Transverse colon (tissue), 4 donors: ENCODE measurements around the gene SCN2A. TPM values are rescaled to one million over a fixed set of nuclear protein-coding genes. Genes with fewer than 3 reads are reported as not detected.

Experiments used
- DNase-seq: peaks from one replicate; pipeline ENCODE4 v3.0.0-alpha.2; 2019
- H3K27ac ChIP-seq, 4 donors: fragments of 200-600 bp; sonication (generic); 2 replicates each; pipeline ENCODE4 v1.5.1; 2016 to 2018; ENCODE audit warnings: inconsistent platforms in 4 of 4
- H3K27me3 ChIP-seq: fragments of 200-600 bp; sonication (generic); 2 replicates; pipeline ENCODE4 v1.5.1; 2017; ENCODE audit warnings: inconsistent platforms
- H3K36me3 ChIP-seq, 4 donors: fragments of 200-600 bp; sonication (generic); 2 replicates each; pipeline ENCODE4 v1.5.1; 2017 to 2019; ENCODE audit warnings: inconsistent platforms in 4 of 4
- H3K4me1 ChIP-seq, 4 donors: fragments of 200-600 bp; sonication (generic); 2 replicates each; pipeline ENCODE4 v1.5.1; 2017 to 2020; ENCODE audit warnings: inconsistent platforms in 4 of 4
- H3K4me3 ChIP-seq, 4 donors: fragments of 200-600 bp; sonication (generic); 1 replicate in 1 of 4; 2 replicates in 3 of 4; pipeline versions ENCODE4 v1.5.1 to v1.6.1; 2017 to 2019; ENCODE audit warnings: inconsistent platforms in 4 of 4
- H3K9me3 ChIP-seq, 2 donors: fragments of 200-600 bp; sonication (generic); 2 replicates each; pipeline ENCODE4 v1.5.1; 2017 to 2019; ENCODE audit warnings: inconsistent platforms in 2 of 2
- CTCF ChIP-seq, 5 experiments: fragments of 200-600 bp in 3 of 5; fragments of 450-650 bp in 2 of 5; sonication (generic) in 3 of 5; IDR thresholded peaks; 1 replicate in 2 of 5; 2 replicates in 3 of 5; pipeline ENCODE4 v1.5.1; 2016 to 2017; ENCODE audit warnings: antibody characterized with exemption in 5 of 5, inconsistent platforms in 3 of 5, mild to moderate bottlenecking in 2 of 5, moderate library complexity in 1 of 5
- EP300 ChIP-seq: sonication (generic); formaldehyde crosslinking; IDR thresholded peaks from one replicate; pipeline ENCODE4 v1.6.1; 2017; ENCODE audit warnings: antibody characterized with exemption, low read depth
- POLR2A ChIP-seq: fragments of 450-650 bp; IDR thresholded peaks from one replicate; pipeline ENCODE4 v1.6.1; 2016; ENCODE audit warnings: antibody characterized with exemption, mild to moderate bottlenecking, moderate library complexity
- POLR2AphosphoS5 ChIP-seq, 3 donors: sonication (generic); formaldehyde crosslinking; IDR thresholded peaks; one replicate each; pipeline ENCODE4 v1.6.1; 2016; ENCODE audit warnings: antibody characterized with exemption in 3 of 3
- WGBS, 2 donors: methylation state at CpG; one replicate each; pipeline ENCODE4 v1.1.5; 2018; ENCODE audit warnings: low coverage in 1 of 2; 5-methylcytosine and 5-hydroxymethylcytosine counted together
- in situ Hi-C, 4 donors: fragments of 200-750 bp; cut with MboI; loops; one replicate each; pipeline versions ENCODE4 v1.15.0 to v1.15.1; 2017; ENCODE audit warnings: low sequenced_read_pairs in 3 of 4, low pct_ligation_motif_present in 1 of 4, low pct_unique_long_range_greater_than_20kb in 1 of 4
- intact Hi-C: fragments of 100-400 bp; cut with DNase I; formaldehyde crosslinking; loops from one replicate; pipeline ENCODE4 v1.15.1; 2023; ENCODE audit warnings: low total_unique reads
- total RNA-seq, 4 donors: library from RNA; depleted of rRNA; stranded (reverse); fragments of >200 nt; gene quantifications; one replicate each; pipeline ENCODE4 v1.1.0, GENCODE V29; 2016

SCN2A gene
- total RNA-seq, 4 donors from 2014 or later = 0.14 to 0.32 TPM; not detected in 2

GRCh38 chr2:165277295-165277694 lies 38.1 kb downstream of the SCN2A start:
- intact Hi-C loops = no loop called here
- TF ChIP-seq POLR2A (no peak), POLR2AphosphoS5 (IDR thresholded peaks at IDR 0.05) (no peak), EP300 (no peak)
- no peaks in the 10 kb centered on the region for H3K27me3 ChIP-seq
- in situ Hi-C loops = no loop called here
- H3K9me3 ChIP-seq = no peaks in the 10 kb centered on the region
- no peaks in the 10 kb centered on the region for H3K36me3 ChIP-seq
- no peak overlapping the region for H3K4me3 ChIP-seq
- no peaks in the 10 kb centered on the region for H3K4me1 ChIP-seq
- no peak for DNase-seq
- no peak overlapping the region for H3K27ac ChIP-seq

GRCh38 chr2:165277860-165278656 lies 38.8 kb downstream of the SCN2A start:
- intact Hi-C loops = no loop called here
- 54 to 62% methylated on average over 5 of the region's 5 CpGs for WGBS, 2 donors

GRCh38 chr2:165280356-165280755 lies 41.1 kb downstream of the SCN2A start:
- intact Hi-C loops = no loop called here
- no peak overlapping the region for H3K4me3 ChIP-seq
- no peaks in the 10 kb centered on the region for H3K27me3 ChIP-seq
- no peak for DNase-seq
- 69 to 76% methylated on average over 4 of the region's 4 CpGs for WGBS, 2 donors
- H3K36me3 ChIP-seq = no peaks in the 10 kb centered on the region
- H3K9me3 ChIP-seq = no peaks in the 10 kb centered on the region
- H3K27ac ChIP-seq = no peak overlapping the region
- TF ChIP-seq EP300 = no peak
- TF ChIP-seq CTCF (IDR thresholded peaks at IDR 0.05) = no peak
- TF ChIP-seq POLR2AphosphoS5 (IDR thresholded peaks at IDR 0.05) = no peak
- no peak for TF ChIP-seq POLR2A
- in situ Hi-C loops = no loop called here
- H3K4me1 ChIP-seq = no peaks in the 10 kb centered on the region

More at GRCh38 chr2:165277860-165278656, 38.8 kb downstream of the SCN2A start:
- Histone ChIP-seq H3K36me3 (no peaks in the 10 kb centered on the region), H3K4me1 (no peaks in the 10 kb centered on the region), H3K27me3 (no peaks in the 10 kb centered on the region), H3K4me3 (no peak overlapping the region), H3K9me3 (no peaks in the 10 kb centered on the region), H3K27ac (no peak overlapping the region)
- DNase-seq = no peak
- in situ Hi-C loops = no loop called here
- TF ChIP-seq CTCF (IDR thresholded peaks at IDR 0.05) (no peak), POLR2AphosphoS5 (IDR thresholded peaks at IDR 0.05) (no peak), EP300 (no peak), POLR2A (no peak)

- 64 to 74% methylated on average over 3 to 4 of the region's 4 CpGs for WGBS, 2 donors
- no peak for TF ChIP-seq CTCF (IDR thresholded peaks at IDR 0.05)
- no peak for TF ChIP-seq POLR2AphosphoS5 (IDR thresholded peaks at IDR 0.05)
- no peak for TF ChIP-seq EP300
- TF ChIP-seq POLR2A = no peak
- Histone ChIP-seq H3K27me3 (no peaks in the 10 kb centered on the region), H3K4me3 (no peak overlapping the region), H3K27ac (no peak overlapping the region), H3K9me3 (no peaks in the 10 kb centered on the region), H3K4me1 (no peaks in the 10 kb centered on the region), H3K36me3 (no peaks in the 10 kb centered on the region)
- intact Hi-C loops (no loop called here), in situ Hi-C loops (no loop called here)
- DNase-seq = no peak
These were observed 42.2 kb downstream of the SCN2A start for GRCh38 chr2:165281387-165281786.
